T-helper 1 cell treated with Interleukin-12 subunit alpha and Interleukin-12 subunit beta and Interleukin-4 antibody, amounts not matched to agents 30 μg/mL and 1 μg/mL, for 36 hours (primary cell): ENCODE measurements around the gene DYNLL1.
"Not testable (repeated sequence)": the region's sequence is repeated elsewhere in the genome, so short reads cannot be mapped to it uniquely, and the experiment has no call there.

ENCODE experiments used
- H3K27ac Mint-ChIP-seq: one replicate; pipeline ENCODE4 v1.8.0; 2021; ENCODE audit warnings: mild to moderate bottlenecking, mixed read lengths
- H3K27me3 Mint-ChIP-seq: one replicate; pipeline ENCODE4 v1.8.0; 2021; ENCODE audit warnings: low read depth, mixed read lengths
- H3K36me3 Mint-ChIP-seq: one replicate; pipeline ENCODE4 v1.8.0; 2021; ENCODE audit warnings: low read depth, mixed read lengths
- H3K4me1 Mint-ChIP-seq: one replicate; pipeline ENCODE4 v1.8.0; 2021; ENCODE audit warnings: low read depth, mixed read lengths
- H3K4me3 Mint-ChIP-seq: one replicate; pipeline ENCODE4 v1.8.0; 2021; ENCODE audit warnings: mild to moderate bottlenecking, moderate library complexity, mixed read lengths
- H3K9me3 Mint-ChIP-seq: one replicate; pipeline ENCODE4 v1.8.0; 2021; ENCODE audit warnings: mixed read lengths

DYNLL1 gene

DNA sequence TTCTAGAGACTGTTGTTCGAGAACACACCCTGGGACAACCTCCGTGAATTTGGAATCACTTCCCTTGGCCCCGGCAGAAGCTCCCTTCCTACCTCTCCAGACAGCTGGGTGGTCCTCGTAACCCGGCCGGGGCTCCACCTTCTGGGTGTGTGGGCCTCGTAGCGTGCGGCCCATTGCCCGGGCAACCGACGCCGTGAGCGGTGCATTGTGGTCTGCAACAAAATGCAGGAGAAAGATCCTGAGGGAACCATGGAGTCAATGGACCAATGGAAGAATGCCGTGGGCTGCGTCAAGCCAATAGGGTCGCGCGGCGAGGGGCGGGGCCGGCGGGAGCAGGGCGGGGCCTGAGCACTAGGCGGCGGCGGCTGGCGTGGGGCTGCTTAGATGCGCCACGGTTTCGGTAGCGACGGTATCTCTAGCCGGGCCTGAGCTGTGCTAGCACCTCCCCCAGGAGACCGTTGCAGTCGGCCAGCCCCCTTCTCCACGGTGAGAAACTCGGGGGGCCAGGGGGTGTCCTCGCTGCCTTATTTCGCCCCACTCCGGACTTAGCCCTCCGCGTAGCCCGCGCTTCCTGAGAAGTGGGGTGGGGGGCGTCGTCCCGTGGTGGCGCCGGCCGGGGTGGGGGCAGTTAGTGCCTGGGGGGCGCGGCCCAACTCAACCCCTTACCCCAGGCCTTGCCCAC is at the start of gene DYNLL1:
DYNLL1 (plus strand) TSS at position 383 of the 682 bp plus-strand sequence. CDS start 309 bp downstream, outside the sequence.
- no peaks in the 10 kb centered on the region for H3K27me3 Mint-ChIP-seq
- peaks cover 37% of the 10 kb centered on the region for H3K4me1 Mint-ChIP-seq
- H3K4me3 Mint-ChIP-seq, result peak within 1 kb of the TSS; percentile 97
- H3K27ac Mint-ChIP-seq, result peak within 1 kb of the TSS; percentile 85
- no peaks in the 10 kb centered on the region for H3K9me3 Mint-ChIP-seq
- H3K36me3 Mint-ChIP-seq, result peaks cover 34% of the 10 kb centered on the region

DNA sequence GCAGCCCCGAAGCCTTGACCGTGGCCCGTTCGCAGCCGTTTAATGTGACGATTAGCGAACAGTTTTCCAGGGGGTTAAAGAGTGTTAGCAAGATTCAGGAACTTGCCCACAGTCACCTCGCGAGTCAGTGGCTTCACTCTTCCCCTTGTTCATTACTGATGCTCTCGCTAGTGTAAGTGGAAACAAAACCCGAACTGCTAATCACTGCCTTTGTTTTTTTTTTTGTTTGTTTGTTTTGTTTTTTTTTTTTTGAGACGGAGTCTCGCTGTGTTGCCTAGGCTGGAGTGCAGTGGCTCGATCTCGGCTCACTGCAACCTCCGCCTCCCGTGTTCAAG is 49.1 kb upstream of the DYNLL1 start:
- peaks cover 23% of the 10 kb centered on the region for H3K4me1 Mint-ChIP-seq
- H3K4me3 Mint-ChIP-seq, result peak overlapping the region; percentile 96
- not testable (repeated sequence) for H3K9me3 Mint-ChIP-seq, H3K27me3 Mint-ChIP-seq
- H3K36me3 Mint-ChIP-seq, result peaks cover 25% of the 10 kb centered on the region
- H3K27ac Mint-ChIP-seq, result peak overlapping the region; percentile 92

DNA sequence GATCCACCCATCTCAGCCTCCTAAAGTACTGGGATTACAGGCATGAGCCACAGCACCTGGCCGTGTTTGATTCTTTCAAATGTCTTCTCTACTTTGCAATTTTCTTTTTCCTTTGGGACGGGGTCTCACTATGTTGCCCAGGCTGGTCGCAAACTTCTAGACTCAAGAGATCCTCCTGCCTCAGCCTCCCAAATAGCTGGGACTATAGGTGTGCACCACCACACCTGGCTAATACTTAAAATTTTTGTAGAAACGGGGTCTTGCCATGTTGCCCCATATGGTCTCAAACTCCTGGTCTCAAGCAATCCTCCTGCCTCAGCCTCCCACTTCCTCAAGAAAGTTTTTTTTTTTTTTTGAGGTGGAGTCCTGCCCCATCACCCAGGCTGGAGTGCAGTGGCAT is 47.9 kb upstream of the DYNLL1 start:
- Mint-ChIP-seq H3K9me3 (no peaks in the 10 kb centered on the region), H3K4me3 (peak overlapping the region; percentile 96), H3K27ac (peak overlapping the region; percentile 49), H3K27me3 (no peaks in the 10 kb centered on the region), H3K36me3 (peaks cover 25% of the 10 kb centered on the region), H3K4me1 (peaks cover 23% of the 10 kb centered on the region)

DNA sequence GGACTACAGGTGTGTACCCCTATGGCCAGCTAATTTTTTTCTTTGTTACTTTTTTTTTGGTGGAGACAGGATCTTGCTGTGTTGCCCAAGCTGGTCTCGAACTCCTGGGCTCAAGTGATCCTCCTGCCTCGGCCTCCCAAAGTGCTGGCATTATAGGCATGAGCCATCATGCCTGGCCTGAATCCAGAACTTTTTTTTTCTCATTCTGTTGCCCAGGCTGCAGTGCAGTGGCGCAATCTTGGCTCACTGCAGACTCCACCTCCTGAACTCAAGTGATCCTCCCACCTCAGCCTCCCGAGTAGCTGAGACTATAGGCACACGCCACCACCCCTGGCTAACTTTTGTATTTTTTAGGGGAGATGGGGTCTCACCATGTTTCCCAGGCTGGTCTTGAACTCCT is 43.4 kb upstream of the DYNLL1 start:
- peaks cover 23% of the 10 kb centered on the region for H3K36me3 Mint-ChIP-seq
- not testable (repeated sequence) for H3K27ac Mint-ChIP-seq

DNA sequence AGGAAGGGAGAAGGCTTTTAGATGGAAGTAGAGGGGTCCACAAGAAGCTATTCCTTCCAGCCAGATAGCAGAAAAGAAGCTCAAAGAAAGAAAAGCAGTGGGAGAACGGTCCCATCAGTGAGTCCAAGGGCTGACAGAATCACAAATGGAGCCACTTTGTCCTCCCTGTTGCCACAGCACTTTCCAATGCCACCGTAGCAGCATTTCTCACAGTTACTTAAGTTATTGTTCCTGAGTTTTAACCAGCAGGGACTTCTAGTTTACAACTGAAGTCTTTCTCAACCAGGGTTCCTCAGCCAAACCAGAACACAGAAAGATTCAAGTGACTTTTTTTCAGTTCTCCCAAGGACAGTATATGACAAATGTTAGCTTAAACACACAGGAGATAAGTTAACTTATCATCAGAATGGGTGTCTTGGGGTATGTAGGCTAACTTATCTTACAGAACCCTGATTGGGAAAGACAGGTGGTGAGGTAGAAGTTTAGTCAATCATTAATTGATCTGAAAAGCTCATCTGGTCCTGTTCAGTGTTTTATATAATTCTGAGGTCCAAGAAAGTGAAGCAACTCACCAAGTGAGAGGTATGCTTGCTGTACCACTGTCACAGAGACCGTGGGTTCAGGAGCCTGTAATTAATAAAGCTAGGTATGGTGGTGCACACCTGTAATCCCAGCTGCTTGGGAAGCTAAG is 42.7 kb upstream of the DYNLL1 start:
- Mint-ChIP-seq H3K36me3 (peaks cover 23% of the 10 kb centered on the region), H3K27me3 (no peaks in the 10 kb centered on the region), H3K9me3 (no peaks in the 10 kb centered on the region), H3K4me3 (no peak overlapping the region), H3K4me1 (peaks cover 10% of the 10 kb centered on the region), H3K27ac (no peak overlapping the region)

More for the DNA sequence above, 43.4 kb upstream of the DYNLL1 start:
- not testable (repeated sequence) for H3K4me3 Mint-ChIP-seq, H3K27me3 Mint-ChIP-seq, H3K9me3 Mint-ChIP-seq
- peaks cover 15% of the 10 kb centered on the region for H3K4me1 Mint-ChIP-seq

DNA sequence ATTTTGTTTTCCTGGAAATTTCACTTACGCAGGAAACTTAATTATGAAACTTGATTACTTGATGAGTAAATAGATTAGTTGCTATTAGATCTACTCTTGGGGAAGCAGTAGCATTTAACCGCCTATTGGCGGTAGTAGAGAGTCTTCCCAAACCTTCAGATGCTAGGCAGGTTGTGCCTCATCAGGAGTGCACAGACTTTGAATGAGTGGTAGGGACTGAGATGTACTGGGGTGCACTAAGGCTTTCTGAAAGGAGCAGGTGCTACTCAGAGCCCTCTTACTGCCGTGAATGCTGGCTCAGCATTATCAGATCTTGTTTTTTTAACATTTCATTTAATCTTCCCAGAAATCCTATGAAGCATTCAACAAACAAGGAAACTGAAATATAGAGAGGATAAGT is 41.9 kb upstream of the DYNLL1 start:
- H3K4me1 Mint-ChIP-seq, result peaks cover 10% of the 10 kb centered on the region
- peak overlapping the region; percentile 11 for H3K27ac Mint-ChIP-seq
- no peaks in the 10 kb centered on the region for H3K27me3 Mint-ChIP-seq
- no peaks in the 10 kb centered on the region for H3K9me3 Mint-ChIP-seq
- H3K36me3 Mint-ChIP-seq, result peaks cover 23% of the 10 kb centered on the region
- H3K4me3 Mint-ChIP-seq, result no peak overlapping the region

DNA sequence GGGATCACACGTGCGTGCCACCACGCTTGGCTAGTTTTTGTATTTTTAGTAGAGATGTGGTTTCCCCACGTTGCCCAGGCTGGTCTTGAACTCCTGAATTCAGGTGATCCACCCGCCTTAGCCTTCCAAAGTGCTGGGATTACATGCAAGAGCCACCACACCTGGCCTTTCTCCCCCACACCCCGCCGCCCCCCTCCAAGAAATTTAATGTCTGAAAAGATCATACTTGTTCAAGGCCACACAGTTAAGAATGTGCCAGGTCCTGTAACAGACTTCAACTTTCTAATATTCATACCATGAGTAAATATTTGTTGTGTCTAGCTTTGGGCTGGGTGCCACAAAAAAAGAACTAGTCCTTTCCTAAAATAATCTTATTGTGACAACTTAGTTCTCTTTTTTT is 40.6 kb upstream of the DYNLL1 start:
- H3K9me3 Mint-ChIP-seq, result no peaks in the 10 kb centered on the region
- H3K4me1 Mint-ChIP-seq, result peaks cover 7% of the 10 kb centered on the region
- H3K27me3 Mint-ChIP-seq, result no peaks in the 10 kb centered on the region
- no peak overlapping the region for H3K4me3 Mint-ChIP-seq
- no peak overlapping the region for H3K27ac Mint-ChIP-seq
- H3K36me3 Mint-ChIP-seq, result peaks cover 29% of the 10 kb centered on the region

DNA sequence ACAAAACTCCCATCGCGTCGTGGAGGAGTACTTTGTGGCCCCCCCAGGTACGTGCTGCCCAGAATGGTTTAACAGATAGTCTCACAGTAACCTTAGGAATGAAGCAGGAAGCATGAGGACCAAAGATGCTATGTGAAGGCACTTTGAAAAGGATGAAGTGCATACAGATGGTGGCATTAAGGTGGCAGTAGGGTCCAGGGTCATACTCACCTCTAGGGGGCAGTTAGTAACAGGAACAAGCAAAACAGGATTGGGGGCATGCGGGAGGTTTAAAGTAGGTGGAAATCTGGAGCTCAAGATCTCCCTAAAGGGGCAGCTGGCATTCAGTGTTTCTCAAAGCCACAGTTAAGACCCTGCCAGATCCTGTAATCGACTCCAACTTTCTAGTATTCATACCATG is 38.8 kb upstream of the DYNLL1 start:
- no peak overlapping the region for H3K4me3 Mint-ChIP-seq
- H3K27ac Mint-ChIP-seq, result no peak overlapping the region
- H3K27me3 Mint-ChIP-seq, result no peaks in the 10 kb centered on the region
- H3K4me1 Mint-ChIP-seq, result peaks cover 7% of the 10 kb centered on the region
- peaks cover 38% of the 10 kb centered on the region for H3K36me3 Mint-ChIP-seq
- no peaks in the 10 kb centered on the region for H3K9me3 Mint-ChIP-seq

DNA sequence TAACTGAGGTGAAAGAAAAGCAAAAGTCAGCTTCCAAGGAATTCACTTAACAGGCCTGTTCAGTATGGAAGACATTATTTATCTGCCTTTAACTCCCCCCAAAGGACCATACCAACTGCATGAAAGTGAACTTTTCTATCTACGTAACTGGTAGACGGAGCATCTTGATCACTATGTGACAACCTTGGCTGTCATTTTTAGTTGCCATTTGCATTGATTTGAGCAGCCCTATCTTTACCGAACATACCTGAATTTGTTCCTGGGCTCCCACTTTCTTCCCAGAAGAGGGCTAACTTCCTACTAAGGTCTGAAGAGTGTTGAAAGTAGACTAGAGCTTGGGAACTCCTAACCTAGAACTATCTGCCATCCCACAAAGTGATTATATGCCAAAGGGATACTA is 35.8 kb upstream of the DYNLL1 start:
- no peak overlapping the region for H3K4me3 Mint-ChIP-seq

DNA sequence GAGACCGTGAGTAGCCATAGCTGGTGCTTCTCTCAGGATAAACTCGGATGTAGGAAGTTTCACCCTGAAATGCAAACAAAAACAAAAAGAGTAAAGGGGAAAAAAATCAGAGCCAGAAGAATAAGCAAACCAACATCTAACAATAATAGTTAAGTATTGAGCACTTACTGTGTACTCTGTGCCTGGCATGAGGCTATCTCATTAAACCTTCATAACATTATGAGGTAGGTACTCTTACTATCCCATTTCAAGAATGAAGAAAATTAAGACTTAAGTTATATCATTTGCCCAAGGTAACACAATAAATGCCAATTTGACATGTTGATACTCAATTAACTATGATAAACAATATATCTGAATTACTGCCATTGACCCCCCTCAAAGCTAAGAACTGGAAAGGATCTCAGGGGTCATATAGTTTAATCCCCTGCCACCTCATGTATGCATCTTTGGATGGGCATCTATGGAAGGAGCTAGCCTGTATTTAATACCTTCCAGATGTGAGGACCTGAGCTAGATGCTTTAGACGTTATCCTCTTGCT is 33.7 kb upstream of the DYNLL1 start:
- Mint-ChIP-seq H3K4me1 (peaks cover 13% of the 10 kb centered on the region), H3K27ac (no peak overlapping the region), H3K9me3 (no peaks in the 10 kb centered on the region), H3K27me3 (no peaks in the 10 kb centered on the region), H3K4me3 (no peak overlapping the region), H3K36me3 (peaks cover 55% of the 10 kb centered on the region)

More for the DNA sequence above, 35.8 kb upstream of the DYNLL1 start:
- Mint-ChIP-seq H3K4me1 (peaks cover 5% of the 10 kb centered on the region), H3K27me3 (no peaks in the 10 kb centered on the region), H3K27ac (no peak overlapping the region), H3K36me3 (peaks cover 60% of the 10 kb centered on the region), H3K9me3 (no peaks in the 10 kb centered on the region)

DNA sequence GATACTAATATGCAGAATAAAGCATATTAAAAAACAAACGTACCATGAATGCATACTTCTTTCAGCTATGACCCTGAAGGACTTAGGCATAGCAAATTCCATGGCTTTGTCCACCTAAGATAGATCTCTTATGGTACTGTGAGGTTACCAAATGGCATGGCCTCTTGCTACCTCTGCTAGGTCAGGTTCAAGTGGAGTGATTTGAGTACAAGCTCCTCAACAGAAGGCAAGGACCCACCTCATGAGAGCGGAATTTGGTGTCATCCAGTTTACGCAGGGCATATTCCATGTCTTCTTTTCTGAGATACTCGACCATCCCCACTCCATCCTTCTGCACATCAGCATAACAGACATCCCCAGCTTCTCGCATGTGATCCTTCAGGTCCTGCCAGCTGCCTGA is 32.2 kb upstream of the DYNLL1 start:
- Mint-ChIP-seq H3K4me3 (no peak overlapping the region), H3K36me3 (peaks cover 52% of the 10 kb centered on the region), H3K4me1 (peaks cover 15% of the 10 kb centered on the region), H3K9me3 (no peaks in the 10 kb centered on the region), H3K27me3 (no peaks in the 10 kb centered on the region), H3K27ac (no peak overlapping the region)

DNA sequence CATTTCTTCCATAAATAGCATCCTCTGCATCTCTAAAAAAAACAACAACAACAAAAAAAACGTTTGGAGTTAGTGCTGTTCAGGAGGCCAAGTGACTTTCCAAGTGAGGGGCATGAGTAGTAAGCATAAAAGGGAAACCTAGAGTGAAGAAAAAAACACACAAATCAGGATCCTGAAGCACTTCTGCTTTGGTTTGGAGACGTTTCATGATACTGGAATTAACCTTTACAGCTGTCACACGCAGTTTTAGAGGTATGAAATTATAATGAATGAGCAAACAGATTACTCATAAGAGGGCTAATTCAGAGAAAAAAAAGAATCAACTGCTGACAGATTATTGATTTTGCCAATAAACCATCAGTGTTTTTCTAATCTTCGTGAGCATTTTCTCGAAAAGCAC is 30.2 kb upstream of the DYNLL1 start:
- Mint-ChIP-seq H3K4me1 (peaks cover 19% of the 10 kb centered on the region), H3K27me3 (no peaks in the 10 kb centered on the region), H3K4me3 (no peak overlapping the region), H3K9me3 (no peaks in the 10 kb centered on the region), H3K36me3 (peaks cover 40% of the 10 kb centered on the region), H3K27ac (no peak overlapping the region)

DNA sequence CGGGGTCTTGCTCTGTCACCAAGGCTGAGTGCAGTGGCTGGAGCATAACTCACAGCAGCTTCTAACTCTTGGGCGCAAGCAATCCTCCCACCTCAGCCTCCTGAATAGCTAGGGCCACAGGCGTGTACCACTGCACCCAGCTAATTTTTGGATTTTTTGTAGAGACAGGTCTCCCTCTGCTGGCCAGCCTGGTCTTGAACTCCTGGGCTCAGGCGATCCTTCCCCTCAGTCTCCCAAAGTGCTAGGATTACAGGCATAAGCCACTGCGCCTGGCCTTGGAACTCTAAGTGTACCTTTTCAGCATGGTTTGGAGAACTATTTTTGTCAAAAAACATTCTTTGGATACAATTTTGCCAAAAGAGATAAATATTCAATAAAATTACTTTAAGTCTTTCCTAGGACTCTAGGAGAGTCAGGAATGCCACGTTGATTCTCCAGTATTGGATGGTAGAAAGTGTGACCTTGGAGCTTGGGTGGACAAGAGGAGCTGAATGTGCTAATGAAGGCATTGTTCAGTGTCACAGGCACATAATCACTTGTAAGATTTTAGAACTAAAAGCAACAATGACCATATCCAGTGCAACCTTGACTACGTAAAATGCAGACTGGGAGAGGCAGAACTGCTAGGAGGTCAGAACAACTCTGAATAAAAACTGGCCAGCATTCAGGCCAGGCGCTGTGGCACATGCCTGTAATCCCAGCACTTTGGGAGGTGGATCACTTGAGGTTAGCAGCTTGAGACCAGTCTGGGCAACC is 29.2 kb upstream of the DYNLL1 start:
- Mint-ChIP-seq H3K27ac (no peak overlapping the region), H3K36me3 (peaks cover 37% of the 10 kb centered on the region), H3K4me3 (no peak overlapping the region), H3K4me1 (peaks cover 23% of the 10 kb centered on the region), H3K27me3 (no peaks in the 10 kb centered on the region), H3K9me3 (no peaks in the 10 kb centered on the region)

DNA sequence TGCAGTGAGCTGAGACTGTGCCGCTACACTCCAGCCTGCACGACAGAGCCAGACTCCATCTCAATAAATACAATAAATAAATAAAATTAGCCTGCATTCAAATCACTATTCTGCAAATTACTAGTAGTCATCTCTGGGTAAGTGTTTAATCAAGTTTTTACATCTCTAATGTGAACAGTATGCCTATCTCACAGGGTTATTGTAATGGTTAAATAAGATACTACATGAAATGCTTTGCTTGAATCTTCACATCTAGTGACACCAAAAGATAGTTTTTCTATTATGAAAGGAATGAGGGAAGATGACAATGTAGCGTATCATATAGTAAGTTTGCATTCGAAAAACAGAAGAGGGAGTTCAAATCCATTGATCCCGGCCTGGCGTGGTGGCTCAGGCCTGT is 28.5 kb upstream of the DYNLL1 start:
- H3K4me3 Mint-ChIP-seq, result peak overlapping the region; percentile 87
- H3K36me3 Mint-ChIP-seq, result peaks cover 30% of the 10 kb centered on the region
- no peak overlapping the region for H3K27ac Mint-ChIP-seq
- H3K27me3 Mint-ChIP-seq, result no peaks in the 10 kb centered on the region
- peaks cover 23% of the 10 kb centered on the region for H3K4me1 Mint-ChIP-seq
- no peaks in the 10 kb centered on the region for H3K9me3 Mint-ChIP-seq
